ENCODE results near the gene HRCT1. TPM values are rescaled to one million over a fixed set of nuclear protein-coding genes. Genes with fewer than 3 reads are reported as not detected.

HRCT1 gene
- total RNA-seq, 1 experiment from 2014 or later, result 0.32 TPM

GRCh38 chr9:35871545-35871944 lies 34.5 kb upstream of the HRCT1 start:
- ATAC-seq, result peak; percentile 67
- no peaks in the 10 kb centered on the region for H3K36me3 ChIP-seq (ENCODE audit: control insufficient read depth in 1 of 2, insufficient read depth in 2 of 2, low read length in 2 of 2)
- H3K9me3 ChIP-seq (ENCODE audit: control insufficient read depth in 1 of 2, insufficient read depth in 1 of 2, low read depth in 1 of 2, low read length in 2 of 2), result peaks cover 1 to 5% of the 10 kb centered on the region in 2 experiments; a peak in 1 of 4 replicates
- H3K9me2 ChIP-seq (ENCODE audit: insufficient read depth), result no peaks in the 10 kb centered on the region
- H3K79me2 ChIP-seq (ENCODE audit: insufficient read depth, low read length), result no peaks in the 10 kb centered on the region
- intact Hi-C loops (cut with micrococcal nuclease), result no loop called here
- no peak overlapping the region for H3K4me3 ChIP-seq (replicated peaks in 1 of 2; ENCODE audit: low read depth in 1 of 2, low read length in 2 of 2)
- H3K9ac ChIP-seq (ENCODE audit: low read length), result no peak overlapping the region
- H3K4me2 ChIP-seq (ENCODE audit: low read length), result peak overlapping the region; percentile 28
- no peak for TF ChIP-seq CEBPB (IDR thresholded peaks at IDR 0.05; ENCODE audit: low read depth)
- TF ChIP-seq JUND (IDR thresholded peaks at IDR 0.05), result peak; percentile 28; the same call in 1 of the 2 replicates
- no peak for TF ChIP-seq POLR2A (IDR thresholded peaks at IDR 0.05; ENCODE audit: borderline replicate concordance, extremely low read depth, insufficient read depth, insufficient read length)
- TF ChIP-seq RAD21 (IDR thresholded peaks at IDR 0.05; ENCODE audit: low read depth), result no peak
- peak; percentile 36; the same call in 1 of the 2 replicates for TF ChIP-seq FOSL1 (IDR thresholded peaks at IDR 0.05; ENCODE audit: low read depth)
- TF ChIP-seq ELF1 (IDR thresholded peaks at IDR 0.05; ENCODE audit: borderline replicate concordance, low read depth), result no peak
- TF ChIP-seq YY1 (IDR thresholded peaks at IDR 0.05; ENCODE audit: extremely low read depth, insufficient replicate concordance, low read depth, low read length), result no peak
- no peak for TF ChIP-seq SRF (IDR thresholded peaks at IDR 0.05; ENCODE audit: low read depth)
- TF ChIP-seq ZFX (IDR thresholded peaks at IDR 0.05), result no peak
- no peaks in the 10 kb centered on the region for H3K27me3 ChIP-seq (ENCODE audit: insufficient read depth, low read length)
- H3K4me1 ChIP-seq (ENCODE audit: control insufficient read depth in 1 of 2, insufficient read depth in 2 of 2, low read length in 2 of 2), result peaks cover 3 to 6% of the 10 kb centered on the region in 2 experiments; a peak in 2 of 4 replicates
- DNase-seq (ENCODE audit: low read depth, low spot score), result no peak
- ChIA-PET CTCF (interaction anchor here (1.8 kb wide), 1 partner anchor 11 kb away, joined by 9 read pairs; no protein-coding TSS in a partner anchor), POLR2A (no interaction called here), RAD21 (ENCODE audit: low non-redundant PET in 1 of 2, low total read pairs in 2 of 2, uncharacterized antibody in 2 of 2, unreplicated experiment in 2 of 2) (no interaction called here)
- no peak overlapping the region for H3K27ac ChIP-seq (ENCODE audit: low read depth, low read length)
- H4K20me1 ChIP-seq (ENCODE audit: insufficient read depth), result no peaks in the 10 kb centered on the region
- BruUV-seq (replicated peaks), result no TSS peak
- H2AFZ ChIP-seq (ENCODE audit: low read depth, low read length, poor library complexity, severe bottlenecking), result no peak overlapping the region

GRCh38 chr9:35872505-35872904 lies 33.5 kb upstream of the HRCT1 start:
- H3K36me3 ChIP-seq (ENCODE audit: control insufficient read depth in 1 of 2, insufficient read depth in 2 of 2, low read length in 2 of 2), result no peaks in the 10 kb centered on the region
- no peak overlapping the region for H3K4me2 ChIP-seq (ENCODE audit: low read length)
- H3K27me3 ChIP-seq (ENCODE audit: insufficient read depth, low read length), result no peaks in the 10 kb centered on the region
- H3K9me3 ChIP-seq (ENCODE audit: control insufficient read depth in 1 of 2, insufficient read depth in 1 of 2, low read depth in 1 of 2, low read length in 2 of 2), result peaks cover 7 to 8% of the 10 kb centered on the region in 2 experiments; a peak in 1 of 4 replicates
- POLR2A ChIA-PET, result interaction anchor here (1.1 kb wide), 1 partner anchor 37 kb away, joined by 3 read pairs; no protein-coding TSS in a partner anchor
- H3K79me2 ChIP-seq (ENCODE audit: insufficient read depth, low read length), result no peaks in the 10 kb centered on the region
- intact Hi-C loops (cut with micrococcal nuclease), result no loop called here
- no peaks in the 10 kb centered on the region for H4K20me1 ChIP-seq (ENCODE audit: insufficient read depth)
- H3K4me3 ChIP-seq (replicated peaks in 1 of 2; ENCODE audit: low read depth in 1 of 2, low read length in 2 of 2), result no peak overlapping the region
- H3K9me2 ChIP-seq (ENCODE audit: insufficient read depth), result no peaks in the 10 kb centered on the region
- H3K27ac ChIP-seq (ENCODE audit: low read depth, low read length), result no peak overlapping the region
- no peak for ATAC-seq
- RAD21 ChIA-PET (ENCODE audit: low non-redundant PET in 1 of 2, low total read pairs in 2 of 2, uncharacterized antibody in 2 of 2, unreplicated experiment in 2 of 2), result no interaction called here
- no peak overlapping the region for H3K9ac ChIP-seq (ENCODE audit: low read length)
- CTCF ChIA-PET, result interaction anchor here (0.7 to 1.4 kb wide), 2 partner anchors 10 to 37 kb away, joined by 3 to 12 read pairs; no protein-coding TSS in a partner anchor
- BruUV-seq (replicated peaks), result no TSS peak
- peaks cover 3 to 6% of the 10 kb centered on the region in 2 experiments; a peak in 2 of 4 replicates for H3K4me1 ChIP-seq (ENCODE audit: control insufficient read depth in 1 of 2, insufficient read depth in 2 of 2, low read length in 2 of 2)
- no peak for DNase-seq (ENCODE audit: low read depth, low spot score)
- H2AFZ ChIP-seq (ENCODE audit: low read depth, low read length, poor library complexity, severe bottlenecking), result no peak overlapping the region
- no peak for TF ChIP-seq JUND (IDR thresholded peaks at IDR 0.05)
- TF ChIP-seq RAD21 (IDR thresholded peaks at IDR 0.05; ENCODE audit: low read depth), result no peak
- no peak for TF ChIP-seq ELF1 (IDR thresholded peaks at IDR 0.05; ENCODE audit: borderline replicate concordance, low read depth)
- no peak for TF ChIP-seq SIN3A (IDR thresholded peaks at IDR 0.05; ENCODE audit: low read depth)
- no peak for TF ChIP-seq YY1 (IDR thresholded peaks at IDR 0.05; ENCODE audit: extremely low read depth, insufficient replicate concordance, low read depth, low read length)
- TF ChIP-seq EZH2phosphoT487 (IDR thresholded peaks at IDR 0.05; ENCODE audit: borderline replicate concordance), result no peak
- TF ChIP-seq EGR1 (IDR thresholded peaks at IDR 0.05; ENCODE audit: low read depth), result no peak
- no peak for TF ChIP-seq ZNF274 (IDR thresholded peaks at IDR 0.05; ENCODE audit: low read depth, low read length)
- TF ChIP-seq ZFX (IDR thresholded peaks at IDR 0.05), result no peak
- no peak for TF ChIP-seq EZH2 (IDR thresholded peaks at IDR 0.05)
- no peak for TF ChIP-seq CEBPB (IDR thresholded peaks at IDR 0.05; ENCODE audit: low read depth)
- TF ChIP-seq MAX (IDR thresholded peaks at IDR 0.05), result no peak
- TF ChIP-seq POLR2A (IDR thresholded peaks at IDR 0.05; ENCODE audit: borderline replicate concordance, extremely low read depth, insufficient read depth, insufficient read length), result no peak
- no peak for TF ChIP-seq POLR2AphosphoS5 (IDR thresholded peaks at IDR 0.05; ENCODE audit: low read depth, low read length)
- TF ChIP-seq ZBTB33 (IDR thresholded peaks at IDR 0.05; ENCODE audit: extremely low read depth, insufficient replicate concordance, low read length), result no peak

All from HCT116 (cell line).